CD4-positive, alpha-beta memory T cell (primary cell): ENCODE measurements around the gene UFM1. TPM values are rescaled to one million over a fixed set of nuclear protein-coding genes. Genes with fewer than 3 reads are reported as not detected.
A peak's percentile ranks its signal among the peaks of the same experiment; 100 is the strongest.
"Not testable (repeated sequence)": the region's sequence is repeated elsewhere in the genome, so short reads cannot be mapped to it uniquely, and the experiment has no call there.

Experiments
- CTCF ChIA-PET: fragments of 350-600 bp; sonication (Branson Sonifier 250); formaldehyde crosslinking; loops from one replicate; lab custom pipeline; 2021; ENCODE audit warnings: inconsistent platforms; ENCODE audit not compliant: partially characterized antibody; lab: Charles Lee
- POLR2A ChIA-PET: fragments of 350-600 bp; sonication (Branson Sonifier 250); formaldehyde crosslinking; loops from one replicate; lab custom pipeline; 2021; ENCODE audit not compliant: partially characterized antibody; lab: Charles Lee
- DNase-seq, 5 donors: peaks; one replicate each; pipeline versions ENCODE4 v3.0.0 to v3.0.0-alpha.2; 2020 to 2022; ENCODE audit warnings: mixed read lengths in 1 of 5
- H3K27ac ChIP-seq: one replicate; pipeline ENCODE4 v1.7.0; 2013; ENCODE audit warnings: low read depth, low read length
- H3K27me3 ChIP-seq: 2 replicates; pipeline ENCODE4 v1.7.0; 2013; ENCODE audit warnings: mild to moderate bottlenecking, low read length, moderate library complexity; ENCODE audit not compliant: insufficient read depth
- H3K36me3 ChIP-seq: 2 replicates; pipeline ENCODE4 v1.7.0; 2013; ENCODE audit warnings: mild to moderate bottlenecking, low read length, moderate library complexity; ENCODE audit not compliant: insufficient read depth
- H3K4me1 ChIP-seq: 2 replicates; pipeline ENCODE4 v1.7.0; 2013; ENCODE audit warnings: mild to moderate bottlenecking, low read length, moderate library complexity; ENCODE audit not compliant: insufficient read depth
- H3K4me3 ChIP-seq, 2 donors: one replicate each; pipeline ENCODE4 v1.7.0; 2013; ENCODE audit warnings: low read length in 2 of 2, mild to moderate bottlenecking in 1 of 2
- H3K9me3 ChIP-seq, 2 donors: one replicate each; pipeline ENCODE4 v1.7.0; 2013; ENCODE audit warnings: low read length in 2 of 2, control low read depth in 1 of 2; ENCODE audit not compliant: control insufficient read depth in 1 of 2
- H3K27ac Mint-ChIP-seq, 7 donors: one replicate each; pipeline ENCODE4 v1.8.0; 2020 to 2021; ENCODE audit warnings: mixed read lengths in 7 of 7, mild to moderate bottlenecking in 6 of 7, inconsistent platforms in 3 of 7, moderate library complexity in 3 of 7
- H3K27me3 Mint-ChIP-seq, 2 donors: one replicate each; pipeline ENCODE4 v1.8.0; 2020 to 2021; ENCODE audit warnings: mixed read lengths in 2 of 2
- H3K36me3 Mint-ChIP-seq, 2 donors: one replicate each; pipeline ENCODE4 v1.8.0; 2020 to 2021; ENCODE audit warnings: mixed read lengths in 2 of 2, inconsistent platforms in 1 of 2, mild to moderate bottlenecking in 1 of 2
- H3K4me1 Mint-ChIP-seq, 4 donors: one replicate each; pipeline ENCODE4 v1.8.0; 2020 to 2021; ENCODE audit warnings: mixed read lengths in 4 of 4, mild to moderate bottlenecking in 1 of 4
- H3K4me3 Mint-ChIP-seq, 8 donors: one replicate each; pipeline ENCODE4 v1.8.0; 2020 to 2021; ENCODE audit warnings: mixed read lengths in 8 of 8, mild to moderate bottlenecking in 7 of 8, moderate library complexity in 6 of 8, inconsistent platforms in 3 of 8
- H3K9me3 Mint-ChIP-seq, 8 donors: one replicate each; pipeline ENCODE4 v1.8.0; 2020 to 2021; ENCODE audit warnings: mixed read lengths in 8 of 8, mild to moderate bottlenecking in 5 of 8, inconsistent platforms in 3 of 8, moderate library complexity in 1 of 8
- intact Hi-C: fragments of 100-400 bp; cut with micrococcal nuclease; formaldehyde crosslinking; loops from one replicate; pipeline ENCODE4 v1.15.1; 2023
- polyA plus RNA-seq, 2 donors: library from polyadenylated mRNA; unstranded; fragments of 300-500 nt; fragmentation: Illumina TruSeq; gene quantifications; one replicate each; pipeline ENCODE4 v1.2.3, GENCODE V29; 2021
- total RNA-seq, 2 experiments: library from RNA; stranded (reverse); gene quantifications; one replicate each; pipeline ENCODE4 v1.2.3, GENCODE V29; 2021

UFM1 gene
- total RNA-seq, result 10 to 100 TPM; 81.8 to 82.1 TPM
- 10 to 100 TPM; 68.9 to 69.0 TPM for polyA plus RNA-seq

GRCh38 chr13:38349390-38350113 lies at the start of gene UFM1:
Gene UFM1 (plus strand): TSS chr13:38349851. CDS start chr13:38349920, 69 bp downstream.
- H3K9me3 Mint-ChIP-seq, result no peaks in the 10 kb centered on the region
- peaks cover 0 to 2% of the 10 kb centered on the region in 2 donors for H3K27me3 Mint-ChIP-seq
- H3K27ac Mint-ChIP-seq, result peak within 1 kb of the TSS; percentile 97 to 99 (median 98)
- peaks cover 26 to 42% (median 35%) of the 10 kb centered on the region in 4 donors for H3K4me1 Mint-ChIP-seq
- DNase-seq, result peak; percentile 90 to 94 (median 92)
- peaks cover 7 to 27% of the 10 kb centered on the region in 2 donors for H3K36me3 Mint-ChIP-seq
- intact Hi-C loops, result loop anchor here (1.0 to 5.0 kb wide), 4 partner anchors 689 to 2002 kb away; partner anchors contain the start of genes NHLRC3, PROSER1, RFXAP and SPART
- ChIA-PET CTCF (interaction anchor here (1.3 to 1.5 kb wide), 2 partner anchors 169 to 1349 kb away, joined by 3 to 5 read pairs; partner anchors contain the start of gene EXOSC8), POLR2A (interaction anchor here (1.8 to 2.8 kb wide), 3 partner anchors 9 to 1350 kb away, joined by 8 to 13 read pairs (median 10); partner anchors contain the start of genes ALG5, EXOSC8, NHLRC3 and PROSER1)
- no peaks in the 10 kb centered on the region for H3K36me3 ChIP-seq
- peak within 1 kb of the TSS; percentile 90 for H3K27ac ChIP-seq
- H3K4me3 Mint-ChIP-seq, result peak within 1 kb of the TSS; percentile 95 to 99 (median 98)
- no peaks in the 10 kb centered on the region for H3K27me3 ChIP-seq
- H3K9me3 ChIP-seq, result no peaks in the 10 kb centered on the region
- H3K4me1 ChIP-seq, result peaks cover 31% of the 10 kb centered on the region
- peak within 1 kb of the TSS; percentile 75 to 87 for H3K4me3 ChIP-seq

- Mint-ChIP-seq H3K36me3 (no peaks in the 10 kb centered on the region), H3K9me3 (peaks cover 0 to 3% (median 0%) of the 10 kb centered on the region in 8 donors), H3K4me3 (no peak overlapping the region), H3K27me3 (peaks cover 0 to 3% of the 10 kb centered on the region in 2 donors), H3K4me1 (peaks cover 0 to 1% (median 0%) of the 10 kb centered on the region in 4 donors), H3K27ac (no peak overlapping the region)
- ChIA-PET CTCF (no interaction called here), POLR2A (no interaction called here)
- H3K4me1 ChIP-seq, result no peaks in the 10 kb centered on the region
- no peak for DNase-seq
- intact Hi-C loops, result no loop called here
- H3K9me3 ChIP-seq, result no peaks in the 10 kb centered on the region
- no peak overlapping the region for H3K4me3 ChIP-seq
- no peak overlapping the region for H3K27ac ChIP-seq
- H3K27me3 ChIP-seq, result no peaks in the 10 kb centered on the region
- H3K36me3 ChIP-seq, result no peaks in the 10 kb centered on the region
Measured at GRCh38 chr13:38301236-38301635, 48.4 kb upstream of the UFM1 start.

GRCh38 chr13:38303816-38304320 lies 45.8 kb upstream of the UFM1 start:
- H3K4me1 Mint-ChIP-seq, result peaks cover 0 to 1% (median 0%) of the 10 kb centered on the region in 4 donors
- Histone ChIP-seq H3K9me3 (no peaks in the 10 kb centered on the region), H3K27ac (no peak overlapping the region), H3K36me3 (no peaks in the 10 kb centered on the region), H3K4me3 (no peak overlapping the region), H3K4me1 (no peaks in the 10 kb centered on the region), H3K27me3 (no peaks in the 10 kb centered on the region)
- intact Hi-C loops, result no loop called here
- peaks cover 0 to 3% (median 0%) of the 10 kb centered on the region in 8 donors for H3K9me3 Mint-ChIP-seq
- no peak overlapping the region for H3K27ac Mint-ChIP-seq
- POLR2A ChIA-PET, result no interaction called here
- DNase-seq, result no peak
- H3K4me3 Mint-ChIP-seq, result no peak overlapping the region
- H3K36me3 Mint-ChIP-seq, result no peaks in the 10 kb centered on the region
- CTCF ChIA-PET, result no interaction called here
- H3K27me3 Mint-ChIP-seq, result peaks cover 0 to 3% of the 10 kb centered on the region in 2 donors

GRCh38 chr13:38308736-38309135 lies 40.9 kb upstream of the UFM1 start:
- Mint-ChIP-seq H3K4me3 (no peak overlapping the region), H3K27me3 (no peaks in the 10 kb centered on the region), H3K9me3 (peaks cover 0 to 7% (median under 1%) of the 10 kb centered on the region in 8 donors), H3K4me1 (peaks cover 0 to 1% (median 0%) of the 10 kb centered on the region in 4 donors), H3K27ac (no peak overlapping the region), H3K36me3 (no peaks in the 10 kb centered on the region)
- Histone ChIP-seq H3K36me3 (no peaks in the 10 kb centered on the region), H3K9me3 (no peaks in the 10 kb centered on the region), H3K4me1 (no peaks in the 10 kb centered on the region), H3K27me3 (no peaks in the 10 kb centered on the region), H3K27ac (no peak overlapping the region), H3K4me3 (no peak overlapping the region)
- no peak for DNase-seq
- CTCF ChIA-PET, result no interaction called here
- POLR2A ChIA-PET, result no interaction called here
- intact Hi-C loops, result no loop called here

GRCh38 chr13:38309397-38309796 lies 40.3 kb upstream of the UFM1 start:
- H3K9me3 ChIP-seq, result no peaks in the 10 kb centered on the region
- Mint-ChIP-seq H3K4me1 (peaks cover 0 to 1% (median 0%) of the 10 kb centered on the region in 4 donors), H3K36me3 (no peaks in the 10 kb centered on the region), H3K9me3 (peaks cover 0 to 7% (median under 1%) of the 10 kb centered on the region in 8 donors), H3K27me3 (no peaks in the 10 kb centered on the region), H3K27ac (no peak overlapping the region), H3K4me3 (no peak overlapping the region)
- no peaks in the 10 kb centered on the region for H3K4me1 ChIP-seq
- CTCF ChIA-PET, result no interaction called here
- H3K4me3 ChIP-seq, result no peak overlapping the region
- no peak overlapping the region for H3K27ac ChIP-seq
- H3K27me3 ChIP-seq, result no peaks in the 10 kb centered on the region
- DNase-seq, result no peak
- POLR2A ChIA-PET, result no interaction called here
- intact Hi-C loops, result no loop called here
- no peaks in the 10 kb centered on the region for H3K36me3 ChIP-seq

GRCh38 chr13:38311175-38311574 lies 38.5 kb upstream of the UFM1 start:
- H3K36me3 ChIP-seq, H3K4me1 Mint-ChIP-seq, H3K27ac ChIP-seq, H3K36me3 Mint-ChIP-seq, H3K4me3 ChIP-seq, H3K4me1 ChIP-seq, H3K27me3 ChIP-seq, H3K27me3 Mint-ChIP-seq, CTCF ChIA-PET, H3K9me3 Mint-ChIP-seq, H3K4me3 Mint-ChIP-seq, POLR2A ChIA-PET, intact Hi-C loops, H3K9me3 ChIP-seq, DNase-seq, H3K27ac Mint-ChIP-seq: not testable (repeated sequence)

- Mint-ChIP-seq H3K27ac (no peak overlapping the region), H3K27me3 (peaks cover 2 to 7% of the 10 kb centered on the region in 2 donors), H3K4me3 (no peak overlapping the region), H3K9me3 (peaks cover 0 to 8% (median 2%) of the 10 kb centered on the region in 8 donors), H3K4me1 (no peaks in the 10 kb centered on the region), H3K36me3 (no peaks in the 10 kb centered on the region)
- no peak overlapping the region for H3K27ac ChIP-seq
- no peaks in the 10 kb centered on the region for H3K4me1 ChIP-seq
- CTCF ChIA-PET, result no interaction called here
- POLR2A ChIA-PET, result no interaction called here
- H3K9me3 ChIP-seq, result no peaks in the 10 kb centered on the region
- H3K36me3 ChIP-seq, result no peaks in the 10 kb centered on the region
- no peaks in the 10 kb centered on the region for H3K27me3 ChIP-seq
- DNase-seq, result no peak
- intact Hi-C loops, result no loop called here
- H3K4me3 ChIP-seq, result no peak overlapping the region
Measured at GRCh38 chr13:38316129-38316528, 33.5 kb upstream of the UFM1 start.
